WTC11 (cell line): Measurements from ENCODE around the gene ROR2. TPM values are rescaled to one million over a fixed set of nuclear protein-coding genes. Genes with fewer than 3 reads are reported as not detected.

Source experiments
- ATAC-seq: fragments of 200-7000 bp; cut with Tn5 transposase; 2 replicates; pipeline ENCODE4 v1.10.0; 2021; ENCODE audit warnings: mild to moderate bottlenecking, moderate library complexity
- CTCF ChIA-PET: fragments of 300-600 bp; sonication (Branson Sonifier 250); formaldehyde crosslinking; loops from one replicate; lab custom pipeline; 2021; ENCODE audit warnings: antibody characterized with exemption; lab: Charles Lee
- POLR2A ChIA-PET: fragments of 350-600 bp; sonication (Branson Sonifier 250); formaldehyde crosslinking; loops from one replicate; lab custom pipeline; 2021; ENCODE audit warnings: antibody characterized with exemption; lab: Charles Lee
- DNase-seq: peaks from one replicate; pipeline ENCODE4 v3.0.0; 2021; ENCODE audit warnings: low spot score
- H3K27ac Mint-ChIP-seq: 2 replicates; pipeline ENCODE4 v1.8.0; 2021; ENCODE audit warnings: mixed read lengths
- H3K27me3 Mint-ChIP-seq: 2 replicates; pipeline ENCODE4 v1.8.0; 2021; ENCODE audit warnings: low read depth, mild to moderate bottlenecking, moderate library complexity, mixed read lengths
- H3K36me3 Mint-ChIP-seq: 2 replicates; pipeline ENCODE4 v1.8.0; 2021; ENCODE audit warnings: mixed read lengths
- H3K4me1 Mint-ChIP-seq: 2 replicates; pipeline ENCODE4 v1.8.0; 2022; ENCODE audit warnings: mixed read lengths
- H3K4me3 Mint-ChIP-seq: 2 replicates; pipeline ENCODE4 v1.8.0; 2021; ENCODE audit warnings: mild to moderate bottlenecking, moderate library complexity, mixed read lengths
- H3K9me3 Mint-ChIP-seq: 2 replicates; pipeline ENCODE4 v1.8.0; 2021; ENCODE audit warnings: mixed read lengths
- AR ChIP-seq: fragments of 250-450 bp; sonication (Bioruptor Pico); IDR thresholded peaks from 2 replicates; pipeline ENCODE4 v1.9.0; 2021; ENCODE audit warnings: mild to moderate bottlenecking
- CREB1 ChIP-seq: sonication (generic); formaldehyde crosslinking; IDR thresholded peaks from 2 replicates; pipeline ENCODE4 v1.8.0; 2023; ENCODE audit warnings: mild to moderate bottlenecking, missing genetic modification reagents
- ELF4 ChIP-seq: sonication (generic); formaldehyde crosslinking; IDR thresholded peaks from 2 replicates; pipeline ENCODE4 v1.8.1; 2022; ENCODE audit warnings: low read depth, mild to moderate bottlenecking, moderate library complexity, missing genetic modification reagents
- EMX1 ChIP-seq: fragments of 250-450 bp; sonication (Bioruptor Pico); IDR thresholded peaks from 2 replicates; pipeline ENCODE4 v1.8.0; 2021; ENCODE audit warnings: mild to moderate bottlenecking
- GABPB1 ChIP-seq: sonication (generic); formaldehyde crosslinking; IDR thresholded peaks from 2 replicates; pipeline ENCODE4 v1.8.1; 2023; ENCODE audit warnings: mild to moderate bottlenecking, missing genetic modification reagents
- HMGA2 ChIP-seq: fragments of 250-450 bp; sonication (Bioruptor Pico); IDR thresholded peaks from 2 replicates; pipeline ENCODE4 v1.4.0; 2021; ENCODE audit warnings: mild to moderate bottlenecking, moderate library complexity
- JAZF1 ChIP-seq: fragments of 250-450 bp; sonication (Bioruptor Pico); IDR thresholded peaks from 2 replicates; pipeline ENCODE4 v1.9.0; 2021; ENCODE audit warnings: moderate library complexity, mild to moderate bottlenecking, inconsistent platforms
- KAT7 ChIP-seq: sonication (generic); formaldehyde crosslinking; IDR thresholded peaks from 2 replicates; pipeline ENCODE4 v1.8.1; 2023; ENCODE audit warnings: missing genetic modification reagents, mild to moderate bottlenecking, borderline replicate concordance
- NFE2L1 ChIP-seq: sonication (generic); formaldehyde crosslinking; IDR thresholded peaks from 2 replicates; pipeline ENCODE4 v1.8.1; 2023; ENCODE audit warnings: missing genetic modification reagents
- NR2C2 ChIP-seq: sonication (generic); formaldehyde crosslinking; IDR thresholded peaks from 2 replicates; pipeline ENCODE4 v1.8.0; 2022; ENCODE audit warnings: mild to moderate bottlenecking, missing genetic modification reagents
- PRRX2 ChIP-seq: fragments of 250-450 bp; sonication (Bioruptor Pico); IDR thresholded peaks from 2 replicates; pipeline ENCODE4 v1.8.0; 2021; ENCODE audit warnings: mild to moderate bottlenecking
- SMAD3 ChIP-seq: sonication (generic); formaldehyde crosslinking; IDR thresholded peaks from 2 replicates; pipeline ENCODE4 v1.8.0; 2022; ENCODE audit warnings: missing genetic modification reagents, mild to moderate bottlenecking, borderline replicate concordance
- SOX15 ChIP-seq: fragments of 250-450 bp; sonication (Bioruptor Pico); IDR thresholded peaks from 2 replicates; pipeline ENCODE4 v1.9.0; 2021; ENCODE audit warnings: mild to moderate bottlenecking
- TP53 ChIP-seq: sonication (generic); formaldehyde crosslinking; IDR thresholded peaks from 2 replicates; pipeline ENCODE4 v1.8.1; 2023; ENCODE audit warnings: mild to moderate bottlenecking, missing genetic modification reagents
- ZBTB43 ChIP-seq: sonication (generic); formaldehyde crosslinking; IDR thresholded peaks from 2 replicates; pipeline ENCODE4 v1.8.1; 2023; ENCODE audit warnings: mild to moderate bottlenecking, missing genetic modification reagents
- ZNF121 ChIP-seq: sonication (generic); formaldehyde crosslinking; IDR thresholded peaks from 2 replicates; pipeline ENCODE4 v1.8.0; 2023; ENCODE audit warnings: missing genetic modification reagents
- total RNA-seq: library from RNA; stranded (reverse); gene quantifications from 3 replicates; pipeline ENCODE4 v1.2.3, GENCODE V29; 2021
- TF ChIP-seq, protein P1 (sequence below): fragments of 250-450 bp; sonication (Bioruptor Pico); IDR thresholded peaks from 2 replicates; pipeline ENCODE4 v1.9.0; 2021; ENCODE audit warnings: mild to moderate bottlenecking
- TF ChIP-seq, protein P2 (sequence below): sonication (generic); formaldehyde crosslinking; IDR thresholded peaks from 2 replicates; pipeline ENCODE4 v1.8.0; 2023; ENCODE audit warnings: mild to moderate bottlenecking, missing genetic modification reagents
- TF ChIP-seq, protein P3 (sequence below): sonication (generic); formaldehyde crosslinking; IDR thresholded peaks from 2 replicates; pipeline ENCODE4 v1.8.0; 2022; ENCODE audit warnings: mild to moderate bottlenecking, missing genetic modification reagents
- TF ChIP-seq, protein P4 (sequence below): fragments of 250-450 bp; sonication (Bioruptor Pico); IDR thresholded peaks from 2 replicates; pipeline ENCODE4 v1.8.0; 2021; ENCODE audit warnings: mild to moderate bottlenecking
- TF ChIP-seq, protein P5 (sequence below): sonication (generic); formaldehyde crosslinking; IDR thresholded peaks from 2 replicates; pipeline ENCODE4 v1.8.0; 2022; ENCODE audit warnings: mild to moderate bottlenecking, missing genetic modification reagents

ROR2 gene
- total RNA-seq, 1 experiment from 2014 or later, result 19.8 TPM

DNA sequence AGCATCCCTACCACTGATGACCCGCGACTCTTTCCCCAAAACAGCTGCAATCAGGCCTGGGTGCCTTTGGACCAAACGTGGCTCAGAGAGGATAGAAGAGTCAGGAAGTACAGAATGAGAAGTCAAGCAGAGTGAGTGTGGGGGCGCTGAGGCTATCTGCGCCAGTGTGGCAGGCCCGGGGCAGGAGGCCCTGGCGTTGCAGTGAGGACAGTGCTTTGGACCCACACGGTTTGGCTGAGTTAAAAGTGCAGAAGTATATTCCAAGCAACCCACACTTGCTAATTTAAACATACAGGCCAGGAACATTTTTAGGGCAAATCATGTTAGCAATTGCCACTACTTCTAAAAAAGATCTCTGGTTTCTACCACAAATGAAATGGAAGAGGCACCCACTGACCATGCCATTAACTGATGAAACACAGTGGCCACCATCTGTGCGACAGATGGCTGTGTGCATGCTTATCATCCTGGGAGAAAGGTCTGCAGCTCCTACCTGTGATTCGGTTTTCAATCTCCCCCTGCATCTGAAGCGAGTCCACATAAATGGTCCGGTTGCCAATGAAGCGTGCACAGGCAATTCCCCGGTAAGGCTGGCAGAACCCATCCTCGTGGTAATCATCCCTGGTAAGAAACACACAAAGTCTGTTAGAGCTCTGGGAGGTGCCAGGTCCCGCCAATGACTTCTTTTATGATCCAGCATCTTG lies 213.0 kb downstream of the ROR2 start:
- Mint-ChIP-seq H3K9me3 (no peaks in the 10 kb centered on the region), H3K4me3 (no peak overlapping the region), H3K36me3 (peaks cover 5% of the 10 kb centered on the region; the same call in 1 of the 2 replicates), H3K27ac (no peak overlapping the region), H3K4me1 (no peaks in the 10 kb centered on the region)
- CTCF ChIA-PET, result interaction anchor here (1.1 kb wide), 1 partner anchor 21 kb away, joined by 3 read pairs; no protein-coding TSS in a partner anchor
- ATAC-seq, result no peak
- TF ChIP-seq SOX15 (no peak), NR2C2 (CRISPR knock-in tag) (no peak), SMAD3 (CRISPR knock-in tag) (no peak), TP53 (CRISPR knock-in tag) (no peak), ELF4 (CRISPR knock-in tag) (no peak)
- TF ChIP-seq, protein P1, sequence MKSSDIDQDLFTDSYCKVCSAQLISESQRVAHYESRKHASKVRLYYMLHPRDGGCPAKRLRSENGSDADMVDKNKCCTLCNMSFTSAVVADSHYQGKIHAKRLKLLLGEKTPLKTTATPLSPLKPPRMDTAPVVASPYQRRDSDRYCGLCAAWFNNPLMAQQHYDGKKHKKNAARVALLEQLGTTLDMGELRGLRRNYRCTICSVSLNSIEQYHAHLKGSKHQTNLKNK (CRISPR knock-in tag), result no peak
- TF ChIP-seq, all 79 proteins: peak for 0
- no peak for DNase-seq
- POLR2A ChIA-PET, result no interaction called here
- no peaks in the 10 kb centered on the region for H3K27me3 Mint-ChIP-seq

DNA sequence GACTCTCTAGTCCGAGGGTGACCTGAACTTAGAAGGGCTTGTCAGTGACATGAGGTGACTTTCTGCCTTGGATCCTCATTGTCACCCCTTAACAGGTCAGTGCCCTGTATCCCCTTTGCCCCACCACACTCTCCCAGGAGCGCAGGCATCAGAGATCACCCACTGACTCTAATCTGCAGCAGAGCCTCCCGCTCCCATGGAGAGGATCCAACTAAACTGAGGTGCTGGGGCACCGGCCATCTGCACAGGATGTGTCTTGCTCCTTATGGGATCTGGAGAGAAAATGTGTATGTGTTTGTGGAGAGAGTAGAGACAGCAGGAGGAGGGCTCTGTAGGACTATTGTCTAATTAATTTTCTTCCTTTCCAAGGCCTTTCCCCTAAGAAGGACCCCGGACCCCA lies 213.7 kb downstream of the ROR2 start:
- H3K27ac Mint-ChIP-seq, result no peak overlapping the region
- ChIA-PET CTCF (no interaction called here), POLR2A (no interaction called here)
- H3K9me3 Mint-ChIP-seq, result no peaks in the 10 kb centered on the region
- H3K36me3 Mint-ChIP-seq, result peaks cover 5% of the 10 kb centered on the region; the same call in 1 of the 2 replicates
- no peak overlapping the region for H3K4me3 Mint-ChIP-seq
- TF ChIP-seq GABPB1 (CRISPR knock-in tag) (no peak), PRRX2 (no peak), AR (no peak), EMX1 (CRISPR knock-in tag) (no peak), JAZF1 (no peak), KAT7 (CRISPR knock-in tag) (no peak), NR2C2 (CRISPR knock-in tag) (no peak), HMGA2 (CRISPR knock-in tag) (no peak), CREB1 (CRISPR knock-in tag) (no peak), NFE2L1 (CRISPR knock-in tag) (no peak), ZBTB43 (no peak), ZNF121 (no peak)
- TF ChIP-seq, protein P2, sequence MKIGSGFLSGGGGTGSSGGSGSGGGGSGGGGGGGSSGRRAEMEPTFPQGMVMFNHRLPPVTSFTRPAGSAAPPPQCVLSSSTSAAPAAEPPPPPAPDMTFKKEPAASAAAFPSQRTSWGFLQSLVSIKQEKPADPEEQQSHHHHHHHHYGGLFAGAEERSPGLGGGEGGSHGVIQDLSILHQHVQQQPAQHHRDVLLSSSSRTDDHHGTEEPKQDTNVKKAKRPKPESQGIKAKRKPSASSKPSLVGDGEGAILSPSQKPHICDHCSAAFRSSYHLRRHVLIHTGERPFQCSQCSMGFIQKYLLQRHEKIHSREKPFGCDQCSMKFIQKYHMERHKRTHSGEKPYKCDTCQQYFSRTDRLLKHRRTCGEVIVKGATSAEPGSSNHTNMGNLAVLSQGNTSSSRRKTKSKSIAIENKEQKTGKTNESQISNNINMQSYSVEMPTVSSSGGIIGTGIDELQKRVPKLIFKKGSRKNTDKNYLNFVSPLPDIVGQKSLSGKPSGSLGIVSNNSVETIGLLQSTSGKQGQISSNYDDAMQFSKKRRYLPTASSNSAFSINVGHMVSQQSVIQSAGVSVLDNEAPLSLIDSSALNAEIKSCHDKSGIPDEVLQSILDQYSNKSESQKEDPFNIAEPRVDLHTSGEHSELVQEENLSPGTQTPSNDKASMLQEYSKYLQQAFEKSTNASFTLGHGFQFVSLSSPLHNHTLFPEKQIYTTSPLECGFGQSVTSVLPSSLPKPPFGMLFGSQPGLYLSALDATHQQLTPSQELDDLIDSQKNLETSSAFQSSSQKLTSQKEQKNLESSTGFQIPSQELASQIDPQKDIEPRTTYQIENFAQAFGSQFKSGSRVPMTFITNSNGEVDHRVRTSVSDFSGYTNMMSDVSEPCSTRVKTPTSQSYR, result no peak
- TF ChIP-seq, protein P3, sequence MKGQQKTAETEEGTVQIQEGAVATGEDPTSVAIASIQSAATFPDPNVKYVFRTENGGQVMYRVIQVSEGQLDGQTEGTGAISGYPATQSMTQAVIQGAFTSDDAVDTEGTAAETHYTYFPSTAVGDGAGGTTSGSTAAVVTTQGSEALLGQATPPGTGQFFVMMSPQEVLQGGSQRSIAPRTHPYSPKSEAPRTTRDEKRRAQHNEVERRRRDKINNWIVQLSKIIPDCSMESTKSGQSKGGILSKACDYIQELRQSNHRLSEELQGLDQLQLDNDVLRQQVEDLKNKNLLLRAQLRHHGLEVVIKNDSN (CRISPR knock-in tag), result no peak
- TF ChIP-seq, protein P1 (CRISPR knock-in tag), result no peak
- TF ChIP-seq, protein P4, sequence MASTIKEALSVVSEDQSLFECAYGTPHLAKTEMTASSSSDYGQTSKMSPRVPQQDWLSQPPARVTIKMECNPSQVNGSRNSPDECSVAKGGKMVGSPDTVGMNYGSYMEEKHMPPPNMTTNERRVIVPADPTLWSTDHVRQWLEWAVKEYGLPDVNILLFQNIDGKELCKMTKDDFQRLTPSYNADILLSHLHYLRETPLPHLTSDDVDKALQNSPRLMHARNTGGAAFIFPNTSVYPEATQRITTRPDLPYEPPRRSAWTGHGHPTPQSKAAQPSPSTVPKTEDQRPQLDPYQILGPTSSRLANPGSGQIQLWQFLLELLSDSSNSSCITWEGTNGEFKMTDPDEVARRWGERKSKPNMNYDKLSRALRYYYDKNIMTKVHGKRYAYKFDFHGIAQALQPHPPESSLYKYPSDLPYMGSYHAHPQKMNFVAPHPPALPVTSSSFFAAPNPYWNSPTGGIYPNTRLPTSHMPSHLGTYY (CRISPR knock-in tag), result no peak
- TF ChIP-seq, protein P5, sequence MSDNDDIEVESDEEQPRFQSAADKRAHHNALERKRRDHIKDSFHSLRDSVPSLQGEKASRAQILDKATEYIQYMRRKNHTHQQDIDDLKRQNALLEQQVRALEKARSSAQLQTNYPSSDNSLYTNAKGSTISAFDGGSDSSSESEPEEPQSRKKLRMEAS (CRISPR knock-in tag), result no peak
- H3K4me1 Mint-ChIP-seq, result no peaks in the 10 kb centered on the region
- ATAC-seq, result no peak
- no peak for DNase-seq
- H3K27me3 Mint-ChIP-seq, result no peaks in the 10 kb centered on the region
